Left lung (tissue), 10 donors: ENCODE results near the gene MCF2. TPM values are rescaled to one million over a fixed set of nuclear protein-coding genes. Genes with fewer than 3 reads are reported as not detected.

Experiments used
- ATAC-seq: fragments of 200-7000 bp; cut with Tn5 transposase; one replicate; pipeline ENCODE4 v1.9.1; 2020; ENCODE audit warnings: moderate library complexity
- DNase-seq, 4 donors: peaks; one replicate each; pipeline ENCODE4 v3.0.0-alpha.2; 2013 to 2020
- H3K27ac ChIP-seq, 2 donors: fragments of 200-600 bp; sonication (generic) in 1 of 2; one replicate each; pipeline versions ENCODE4 v1.5.0 to v1.8.0; 2020 to 2021
- H3K27me3 ChIP-seq, 2 donors: fragments of 200-600 bp; sonication (generic) in 1 of 2; one replicate each; pipeline versions ENCODE4 v1.5.0 to v1.8.0; 2020 to 2021
- H3K36me3 ChIP-seq, 2 donors: fragments of 200-600 bp; sonication (generic) in 1 of 2; one replicate each; pipeline versions ENCODE4 v1.5.0 to v1.8.0; 2020 to 2021
- H3K4me1 ChIP-seq, 2 donors: fragments of 200-600 bp; one replicate each; pipeline ENCODE4 v1.8.0; 2021
- H3K4me3 ChIP-seq, 2 donors: fragments of 200-600 bp; sonication (generic) in 1 of 2; one replicate each; pipeline versions ENCODE4 v1.5.0 to v1.8.0; 2020 to 2021; ENCODE audit warnings: mild to moderate bottlenecking in 1 of 2
- H3K9me3 ChIP-seq, 2 donors: fragments of 200-600 bp; sonication (generic) in 1 of 2; one replicate each; pipeline versions ENCODE4 v1.5.0 to v1.8.0; 2020 to 2021
- CTCF ChIP-seq, 2 donors: fragments of 200-600 bp; sonication (generic) in 1 of 2; IDR thresholded peaks; one replicate each; pipeline versions ENCODE4 v1.5.0 to v1.8.0; 2021; ENCODE audit warnings: antibody characterized with exemption in 2 of 2
- intact Hi-C, 2 donors: fragments of 100-400 bp; cut with DNase I; formaldehyde crosslinking; loops; one replicate each; pipeline versions ENCODE4 v1.11.2 to v1.14.2; 2022
- polyA plus RNA-seq, 6 donors: library from polyadenylated mRNA; unstranded; fragments of 120-200 nt; gene quantifications; one replicate each; pipeline ENCODE4 v1.2.1, GENCODE V29; 2013; ENCODE audit not compliant: insufficient read length in 6 of 6
- total RNA-seq, 2 donors: library from RNA; stranded (reverse); fragmentation: NEBNext Ultra II Directional; extraction: Animal tissue kit (Norgen Biotek cat#: 25700); gene quantifications; one replicate each; pipeline ENCODE4 v1.2.1, GENCODE V29; 2021
- donor health status: DM: no; HTN: yes; CAD: no.
- donor health status: DM: no; HTN: no; CAD: no.

MCF2 gene
- total and polyA plus RNA-seq, 8 donors, result 0.05 to 0.27 (median 0.13) TPM; not detected in 2

GRCh38 chrX:139585613-139586012 lies 122.4 kb downstream of the MCF2 start:
- no peak for DNase-seq
- Histone ChIP-seq H3K27me3 (no peaks in the 10 kb centered on the region), H3K27ac (no peak overlapping the region), H3K36me3 (no peaks in the 10 kb centered on the region), H3K9me3 (no peaks in the 10 kb centered on the region), H3K4me3 (no peak overlapping the region), H3K4me1 (no peaks in the 10 kb centered on the region)
- intact Hi-C loops, result no loop called here
- ATAC-seq, result no peak
- no peak for TF ChIP-seq CTCF (IDR thresholded peaks at IDR 0.05)

DNA sequence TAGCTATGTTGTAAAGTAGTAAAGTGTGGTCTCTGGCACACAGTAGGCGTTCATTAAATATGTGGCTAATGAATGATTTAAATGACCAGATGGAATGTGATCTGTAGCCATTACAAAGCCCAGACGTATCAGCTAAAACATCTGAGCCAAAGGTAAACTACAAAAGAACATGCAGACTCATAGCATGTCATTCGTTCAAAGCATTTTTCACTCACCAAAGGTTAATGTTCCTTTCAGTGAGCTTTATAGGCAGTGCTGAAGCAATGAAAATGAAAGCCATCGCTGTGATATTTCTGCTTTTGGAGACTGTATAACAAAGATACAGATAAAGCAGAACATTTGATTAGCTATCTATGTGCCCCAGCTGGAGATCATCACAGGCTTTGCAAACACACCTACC lies 126.9 kb downstream of the MCF2 start:
- no peak for ATAC-seq

GRCh38 chrX:139566981-139567380 lies 141.0 kb downstream of the MCF2 start:
- DNase-seq, result no peak
- Histone ChIP-seq H3K4me3 (no peak overlapping the region), H3K4me1 (no peaks in the 10 kb centered on the region), H3K27me3 (no peaks in the 10 kb centered on the region), H3K36me3 (no peaks in the 10 kb centered on the region), H3K9me3 (no peaks in the 10 kb centered on the region), H3K27ac (no peak overlapping the region)
- intact Hi-C loops, result no loop called here
- no peak for ATAC-seq
- no peak for TF ChIP-seq CTCF (IDR thresholded peaks at IDR 0.05)

More for the DNA sequence above, 126.9 kb downstream of the MCF2 start:
- no peak overlapping the region for H3K4me3 ChIP-seq
- no peak for TF ChIP-seq CTCF (IDR thresholded peaks at IDR 0.05)
- intact Hi-C loops, result no loop called here
- no peaks in the 10 kb centered on the region for H3K9me3 ChIP-seq
- H3K27me3 ChIP-seq, result no peaks in the 10 kb centered on the region
- no peak overlapping the region for H3K27ac ChIP-seq
- DNase-seq, result no peak
- H3K36me3 ChIP-seq, result no peaks in the 10 kb centered on the region
- H3K4me1 ChIP-seq, result no peaks in the 10 kb centered on the region

- no peak for ATAC-seq
- no peaks in the 10 kb centered on the region for H3K36me3 ChIP-seq
- H3K4me3 ChIP-seq, result no peak overlapping the region
- no peaks in the 10 kb centered on the region for H3K9me3 ChIP-seq
- H3K27me3 ChIP-seq, result no peaks in the 10 kb centered on the region
- no peak overlapping the region for H3K27ac ChIP-seq
- no peak for TF ChIP-seq CTCF (IDR thresholded peaks at IDR 0.05)
- DNase-seq, result no peak
- intact Hi-C loops, result no loop called here
- H3K4me1 ChIP-seq, result no peaks in the 10 kb centered on the region
Observed at GRCh38 chrX:139563251-139563650, 144.7 kb downstream of the MCF2 start.

DNA sequence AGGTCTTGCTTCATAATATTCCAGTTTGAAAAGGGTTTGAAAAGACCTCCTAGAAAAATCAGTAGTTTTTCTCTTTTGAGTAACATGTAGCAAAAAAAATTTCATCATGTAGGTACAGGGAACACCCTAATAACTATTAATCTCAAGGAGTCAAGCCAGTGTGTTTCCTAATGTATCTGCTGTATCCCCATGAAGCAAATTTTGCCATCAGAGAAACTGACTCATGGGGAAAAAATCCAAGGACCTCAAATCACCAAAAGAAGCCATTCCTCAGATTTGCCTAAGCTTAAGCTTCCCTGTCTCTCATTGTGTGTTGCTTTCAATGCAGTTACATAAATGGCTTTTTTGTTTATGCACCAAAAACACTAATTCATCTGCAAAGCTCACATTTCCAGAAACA lies 147.7 kb downstream of the MCF2 start:
- Histone ChIP-seq H3K4me3 (no peak overlapping the region), H3K4me1 (no peaks in the 10 kb centered on the region), H3K9me3 (no peaks in the 10 kb centered on the region), H3K36me3 (no peaks in the 10 kb centered on the region), H3K27ac (no peak overlapping the region), H3K27me3 (peaks cover 0 to 5% of the 10 kb centered on the region in 2 donors)
- TF ChIP-seq CTCF (IDR thresholded peaks at IDR 0.05), result no peak
- ATAC-seq, result no peak
- intact Hi-C loops, result no loop called here
- DNase-seq, result no peak
